ENCODE measurements around the gene ARHGEF38.

Gene ARHGEF38

DNA sequence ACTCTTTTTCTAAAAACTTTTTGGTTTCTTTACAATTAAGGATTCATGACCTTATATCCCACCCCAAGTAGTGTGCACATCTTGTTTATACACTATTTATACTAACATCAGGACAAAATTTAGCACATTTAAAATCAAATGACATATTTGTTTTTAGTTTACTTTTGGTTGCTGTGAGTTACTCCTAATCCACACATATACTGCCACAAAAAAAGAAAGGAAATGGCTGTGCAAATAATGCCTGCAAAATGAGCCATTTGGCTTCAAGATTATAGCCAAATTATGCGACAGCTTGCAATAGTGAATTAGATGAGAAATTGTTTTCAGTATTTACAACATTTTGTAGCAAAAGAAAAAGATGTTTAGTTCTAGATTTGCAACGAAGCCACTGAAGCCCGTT lies 10.4 kb upstream of the ARHGEF38 start:
- no peak overlapping the region for H2BK15ac ChIP-seq (ENCODE audit: low read depth, poor library complexity, severe bottlenecking)
- H3K4ac ChIP-seq (ENCODE audit: low read depth in 1 of 2, low read length in 2 of 2), result no peak overlapping the region
- H3K14ac ChIP-seq (ENCODE audit: low read length in 2 of 2), result no peak overlapping the region
- no peak overlapping the region for H2AK5ac ChIP-seq (ENCODE audit: low read length, severe bottlenecking)
- H3K79me1 ChIP-seq (replicated peaks; ENCODE audit: low read length, poor library complexity, severe bottlenecking), result no peaks in the 10 kb centered on the region
- no peak overlapping the region for H4K91ac ChIP-seq (ENCODE audit: low read length)
- H3K27me3 ChIP-seq (ENCODE audit: control insufficient read depth in 1 of 2, insufficient read depth in 1 of 2, low read length in 2 of 2), result no peaks in the 10 kb centered on the region
- H2AFZ ChIP-seq (ENCODE audit: low read depth, low read length), result no peak overlapping the region
- no peak overlapping the region for H4K8ac ChIP-seq (ENCODE audit: low read length)
- H3K27ac ChIP-seq (ENCODE audit: low read length, poor library complexity, severe bottlenecking), result no peak overlapping the region
- H3K18ac ChIP-seq (ENCODE audit: low read depth in 1 of 2, low read length in 2 of 2), result no peak overlapping the region
- H3K36me3 ChIP-seq (ENCODE audit: control insufficient read depth in 1 of 2, insufficient read depth in 2 of 2, low read depth in 1 of 2, low read length in 2 of 2), result no peaks in the 10 kb centered on the region
- H2BK120ac ChIP-seq (ENCODE audit: low read depth, low read length), result no peak overlapping the region
- H2BK12ac ChIP-seq (ENCODE audit: low read length in 2 of 2), result no peak overlapping the region
- no peaks in the 10 kb centered on the region for H3K9me3 ChIP-seq (ENCODE audit: control insufficient read depth, low read length)
- no peak overlapping the region for H3K4me2 ChIP-seq (ENCODE audit: low read length, poor library complexity, severe bottlenecking)
- no peak overlapping the region for H3K9ac ChIP-seq (ENCODE audit: low read length)
- H2BK5ac ChIP-seq (ENCODE audit: low read depth, low read length, poor library complexity, severe bottlenecking), result no peak overlapping the region
- DNase-seq, result no peak
- no peaks in the 10 kb centered on the region for H3K4me1 ChIP-seq (ENCODE audit: control insufficient read depth, insufficient read depth, low read depth, low read length)
- H3K4me3 ChIP-seq (ENCODE audit: insufficient read depth in 1 of 2, low read depth in 1 of 2, low read length in 2 of 2), result no peak overlapping the region
- H3K23ac ChIP-seq (ENCODE audit: low read length in 2 of 2), result no peak overlapping the region
- 80% methylated on average over 3 of the region's 3 CpGs for WGBS

DNA sequence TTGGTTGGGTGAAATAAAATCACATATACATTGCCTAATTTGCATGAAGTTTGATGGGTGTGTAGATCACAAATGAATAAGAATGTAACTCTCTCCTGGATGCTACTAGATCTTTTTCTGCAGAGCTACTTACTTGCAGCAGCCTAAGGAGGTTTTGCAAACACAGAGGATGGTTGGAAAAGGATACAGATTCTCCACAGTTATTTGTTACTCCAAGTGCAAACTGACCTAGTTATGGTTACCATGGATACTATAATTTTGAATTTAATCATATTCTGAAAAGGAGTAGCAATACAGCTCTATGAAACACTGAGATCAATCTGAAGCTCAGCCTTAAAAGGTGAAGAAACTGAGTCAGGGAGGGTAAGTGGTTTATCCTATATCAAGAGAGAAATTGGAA lies 9.1 kb upstream of the ARHGEF38 start:
- H3K4ac ChIP-seq (ENCODE audit: low read depth in 1 of 2, low read length in 2 of 2), result no peak overlapping the region
- H3K27me3 ChIP-seq (ENCODE audit: control insufficient read depth in 1 of 2, insufficient read depth in 1 of 2, low read length in 2 of 2), result no peaks in the 10 kb centered on the region
- H3K14ac ChIP-seq (ENCODE audit: low read length in 2 of 2), result no peak overlapping the region
- H4K8ac ChIP-seq (ENCODE audit: low read length), result no peak overlapping the region
- H3K9me3 ChIP-seq (ENCODE audit: control insufficient read depth, low read length), result no peaks in the 10 kb centered on the region
- H3K9ac ChIP-seq (ENCODE audit: low read length), result no peak overlapping the region
- no peak overlapping the region for H2BK120ac ChIP-seq (ENCODE audit: low read depth, low read length)
- H3K18ac ChIP-seq (ENCODE audit: low read depth in 1 of 2, low read length in 2 of 2), result no peak overlapping the region
- no peaks in the 10 kb centered on the region for H3K79me1 ChIP-seq (replicated peaks; ENCODE audit: low read length, poor library complexity, severe bottlenecking)
- no peak overlapping the region for H2BK12ac ChIP-seq (ENCODE audit: low read length in 2 of 2)
- H3K23ac ChIP-seq (ENCODE audit: low read length in 2 of 2), result no peak overlapping the region
- DNase-seq, result no peak
- H4K91ac ChIP-seq (ENCODE audit: low read length), result no peak overlapping the region
- no peak overlapping the region for H3K4me2 ChIP-seq (ENCODE audit: low read length, poor library complexity, severe bottlenecking)
- no peak overlapping the region for H2AFZ ChIP-seq (ENCODE audit: low read depth, low read length)
- no peak overlapping the region for H3K4me3 ChIP-seq (ENCODE audit: insufficient read depth in 1 of 2, low read depth in 1 of 2, low read length in 2 of 2)
- no peak overlapping the region for H3K27ac ChIP-seq (ENCODE audit: low read length, poor library complexity, severe bottlenecking)
- no peaks in the 10 kb centered on the region for H3K4me1 ChIP-seq (ENCODE audit: control insufficient read depth, insufficient read depth, low read depth, low read length)
- H2BK5ac ChIP-seq (ENCODE audit: low read depth, low read length, poor library complexity, severe bottlenecking), result no peak overlapping the region
- H2BK15ac ChIP-seq (ENCODE audit: low read depth, poor library complexity, severe bottlenecking), result no peak overlapping the region
- no peaks in the 10 kb centered on the region for H3K36me3 ChIP-seq (ENCODE audit: control insufficient read depth in 1 of 2, insufficient read depth in 2 of 2, low read depth in 1 of 2, low read length in 2 of 2)
- H2AK5ac ChIP-seq (ENCODE audit: low read length, severe bottlenecking), result no peak overlapping the region

DNA sequence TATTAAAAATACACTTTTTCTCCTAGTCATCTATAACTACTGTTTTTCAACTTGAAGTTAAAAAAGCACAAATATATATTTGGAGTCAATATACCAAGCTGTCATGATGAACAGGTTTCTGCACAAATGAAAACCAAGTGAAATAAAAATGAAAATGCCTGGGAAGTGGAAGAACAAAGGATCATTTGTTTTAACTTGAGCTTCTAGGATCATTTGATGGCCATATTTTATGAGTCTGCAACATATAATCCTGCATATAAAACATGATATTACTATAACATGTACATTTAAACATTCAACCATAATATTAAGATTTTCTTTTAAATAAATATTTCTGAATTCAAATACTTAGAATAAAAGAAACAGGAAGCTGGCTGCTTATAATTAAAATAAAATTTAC lies 8.5 kb upstream of the ARHGEF38 start:
- H3K36me3 ChIP-seq (ENCODE audit: control insufficient read depth in 1 of 2, insufficient read depth in 2 of 2, low read depth in 1 of 2, low read length in 2 of 2), result no peaks in the 10 kb centered on the region
- no peak overlapping the region for H2BK120ac ChIP-seq (ENCODE audit: low read depth, low read length)
- no peak for DNase-seq
- H3K23ac ChIP-seq (ENCODE audit: low read length in 2 of 2), result no peak overlapping the region
- H3K9me3 ChIP-seq (ENCODE audit: control insufficient read depth, low read length), result no peaks in the 10 kb centered on the region
- H3K18ac ChIP-seq (ENCODE audit: low read depth in 1 of 2, low read length in 2 of 2), result no peak overlapping the region
- H3K14ac ChIP-seq (ENCODE audit: low read length in 2 of 2), result no peak overlapping the region
- no peaks in the 10 kb centered on the region for H3K79me1 ChIP-seq (replicated peaks; ENCODE audit: low read length, poor library complexity, severe bottlenecking)
- no peak overlapping the region for H2AK5ac ChIP-seq (ENCODE audit: low read length, severe bottlenecking)
- H2BK5ac ChIP-seq (ENCODE audit: low read depth, low read length, poor library complexity, severe bottlenecking), result no peak overlapping the region
- H3K4ac ChIP-seq (ENCODE audit: low read depth in 1 of 2, low read length in 2 of 2), result no peak overlapping the region
- H4K8ac ChIP-seq (ENCODE audit: low read length), result no peak overlapping the region
- H4K91ac ChIP-seq (ENCODE audit: low read length), result no peak overlapping the region
- no peak overlapping the region for H2BK15ac ChIP-seq (ENCODE audit: low read depth, poor library complexity, severe bottlenecking)
- no peak overlapping the region for H2AFZ ChIP-seq (ENCODE audit: low read depth, low read length)
- H3K9ac ChIP-seq (ENCODE audit: low read length), result no peak overlapping the region
- no peaks in the 10 kb centered on the region for H3K4me1 ChIP-seq (ENCODE audit: control insufficient read depth, insufficient read depth, low read depth, low read length)
- no peak overlapping the region for H3K4me3 ChIP-seq (ENCODE audit: insufficient read depth in 1 of 2, low read depth in 1 of 2, low read length in 2 of 2)
- H3K4me2 ChIP-seq (ENCODE audit: low read length, poor library complexity, severe bottlenecking), result no peak overlapping the region
- H2BK12ac ChIP-seq (ENCODE audit: low read length in 2 of 2), result no peak overlapping the region
- no peaks in the 10 kb centered on the region for H3K27me3 ChIP-seq (ENCODE audit: control insufficient read depth in 1 of 2, insufficient read depth in 1 of 2, low read length in 2 of 2)
- no peak overlapping the region for H3K27ac ChIP-seq (ENCODE audit: low read length, poor library complexity, severe bottlenecking)

DNA sequence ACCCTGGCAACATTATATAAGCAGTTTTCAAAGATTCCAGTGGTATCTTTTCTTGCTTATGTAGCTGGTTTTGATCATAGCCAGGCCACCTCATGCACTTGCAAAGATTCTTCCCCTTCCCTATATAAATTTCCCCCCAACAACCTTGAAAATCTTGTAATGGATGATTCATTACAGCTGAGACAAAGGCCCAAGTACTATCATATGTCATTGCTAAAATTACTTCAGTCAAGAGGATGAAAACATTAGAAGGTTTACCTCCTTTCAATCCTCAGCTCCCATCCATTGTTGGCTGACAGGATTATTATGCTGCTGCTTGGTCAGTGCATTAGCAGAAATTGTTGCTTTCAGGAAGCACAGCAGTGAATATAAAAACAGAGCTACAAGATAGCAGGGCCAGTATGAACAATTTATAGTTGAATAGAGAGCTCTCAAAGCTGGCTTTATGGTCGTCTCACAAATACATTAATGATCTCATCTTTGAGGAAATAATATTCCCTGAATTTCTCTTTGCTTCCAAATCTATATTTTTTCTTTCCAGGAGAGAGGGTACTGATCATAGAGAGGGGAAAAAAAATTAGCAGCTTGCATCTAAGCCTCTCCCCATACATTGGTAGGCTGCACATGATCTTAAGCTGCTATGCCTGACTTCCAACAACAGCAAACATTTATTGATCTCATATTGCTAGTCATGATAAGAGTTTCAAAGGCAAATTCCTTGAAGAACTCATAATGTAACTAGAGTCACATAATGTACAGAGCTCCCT lies 7.7 kb upstream of the ARHGEF38 start:
- H3K4me2 ChIP-seq (ENCODE audit: low read length, poor library complexity, severe bottlenecking), result no peak overlapping the region
- no peak overlapping the region for H4K91ac ChIP-seq (ENCODE audit: low read length)
- WGBS, result no CpG with 5 or more reads among the region's 1 CpG

More for the DNA sequence above, 7.7 kb upstream of the ARHGEF38 start:
- Histone ChIP-seq H3K23ac (ENCODE audit: low read length in 2 of 2) (no peak overlapping the region), H3K79me1 (replicated peaks; ENCODE audit: low read length, poor library complexity, severe bottlenecking) (no peaks in the 10 kb centered on the region), H3K4me3 (ENCODE audit: insufficient read depth in 1 of 2, low read depth in 1 of 2, low read length in 2 of 2) (no peak overlapping the region), H2AK5ac (ENCODE audit: low read length, severe bottlenecking) (no peak overlapping the region), H3K27ac (ENCODE audit: low read length, poor library complexity, severe bottlenecking) (no peak overlapping the region), H3K36me3 (ENCODE audit: control insufficient read depth in 1 of 2, insufficient read depth in 2 of 2, low read depth in 1 of 2, low read length in 2 of 2) (no peaks in the 10 kb centered on the region), H3K4ac (ENCODE audit: low read depth in 1 of 2, low read length in 2 of 2) (no peak overlapping the region), H3K27me3 (ENCODE audit: control insufficient read depth in 1 of 2, insufficient read depth in 1 of 2, low read length in 2 of 2) (no peaks in the 10 kb centered on the region), H3K18ac (ENCODE audit: low read depth in 1 of 2, low read length in 2 of 2) (no peak overlapping the region), H3K9ac (ENCODE audit: low read length) (no peak overlapping the region), H3K14ac (ENCODE audit: low read length in 2 of 2) (no peak overlapping the region), H2BK5ac (ENCODE audit: low read depth, low read length, poor library complexity, severe bottlenecking) (no peak overlapping the region), H4K8ac (ENCODE audit: low read length) (no peak overlapping the region), H2BK120ac (ENCODE audit: low read depth, low read length) (no peak overlapping the region), H2BK12ac (ENCODE audit: low read length in 2 of 2) (no peak overlapping the region), H2AFZ (ENCODE audit: low read depth, low read length) (no peak overlapping the region), H3K9me3 (ENCODE audit: control insufficient read depth, low read length) (no peaks in the 10 kb centered on the region), H2BK15ac (ENCODE audit: low read depth, poor library complexity, severe bottlenecking) (no peak overlapping the region), H3K4me1 (ENCODE audit: control insufficient read depth, insufficient read depth, low read depth, low read length) (no peaks in the 10 kb centered on the region)
- DNase-seq, result no peak
